ENCODE measurements around the gene SGSM2. TPM values are rescaled to one million over a fixed set of nuclear protein-coding genes. Genes with fewer than 3 reads are reported as not detected.

SGSM2 gene
- polyA plus RNA-seq, 1 donor: 53.5 TPM

GRCh38 chr17:2398655-2399571 lies 61.6 kb downstream of the SGSM2 start:
- DNase-seq: no peak

GRCh38 chr17:2399572-2400473 lies 62.5 kb downstream of the SGSM2 start:
- peak; percentile 98 for DNase-seq

- DNase-seq: no peak
Measured at GRCh38 chr17:2400474-2400866, 63.2 kb downstream of the SGSM2 start.

- DNase-seq: peak; percentile 95
Measured at GRCh38 chr17:2400877-2401425, 63.6 kb downstream of the SGSM2 start, which contains the start of gene MNT. TSS of gene MNT (minus strand) at chr17:2401060. CDS start at chr17:2400712, 348 bp downstream.

GRCh38 chr17:2401426-2402221 lies 64.3 kb downstream of the SGSM2 start:
- DNase-seq: peak; percentile 99

- no peak for DNase-seq
Measured at GRCh38 chr17:2402544-2402943, 65.2 kb downstream of the SGSM2 start.

- DNase-seq: no peak
Measured at GRCh38 chr17:2403044-2403443, 65.7 kb downstream of the SGSM2 start.

- DNase-seq: no peak
Measured at GRCh38 chr17:2405247-2405926, 68.1 kb downstream of the SGSM2 start.

- no peak for DNase-seq
Measured at GRCh38 chr17:2406271-2406902, 69.1 kb downstream of the SGSM2 start.

- peak; percentile 74 for DNase-seq
Measured at GRCh38 chr17:2406903-2407790, 69.8 kb downstream of the SGSM2 start.

- DNase-seq: no peak
Measured at GRCh38 chr17:2410951-2411350, 73.7 kb downstream of the SGSM2 start.

- DNase-seq: no peak
Measured at GRCh38 chr17:2412561-2413021, 75.3 kb downstream of the SGSM2 start.

GRCh38 chr17:2414446-2415064 lies 77.3 kb downstream of the SGSM2 start:
- no peak for DNase-seq

- DNase-seq: no peak
Measured at GRCh38 chr17:2415081-2415480, 77.8 kb downstream of the SGSM2 start.

GRCh38 chr17:2416010-2416734 lies 78.9 kb downstream of the SGSM2 start:
- DNase-seq: peak; percentile 90

- DNase-seq: no peak
Measured at GRCh38 chr17:2418572-2418971, 81.3 kb downstream of the SGSM2 start.

- DNase-seq: no peak
Measured at GRCh38 chr17:2419486-2419885, 82.2 kb downstream of the SGSM2 start.

- DNase-seq: no peak
Measured at GRCh38 chr17:2420176-2420575, 82.9 kb downstream of the SGSM2 start.
